Anterior cingulate cortex (tissue), 58 donors: Measurements from ENCODE around the gene KIF13A.
"Not testable (repeated sequence)": the region's sequence is repeated elsewhere in the genome, so short reads cannot be mapped to it uniquely, and the experiment has no call there.

ENCODE experiments used
- DNase-seq, 58 donors: peaks; one replicate each; lab custom pipeline; 2025; lab: John Stamatoyannopoulos, UW

Gene KIF13A

GRCh38 chr6:17828149-17828548, 159.3 kb downstream of the KIF13A start:
- DNase-seq, result no peak

GRCh38 chr6:17826301-17826700, 161.1 kb downstream of the KIF13A start:
- DNase-seq, result no peak

GRCh38 chr6:17820055-17820454, 167.4 kb downstream of the KIF13A start:
- peak in 14 of 58 donors; percentile 1 to 29 (median 13) for DNase-seq

GRCh38 chr6:17817763-17818162, 169.7 kb downstream of the KIF13A start:
- no peak for DNase-seq

DNA sequence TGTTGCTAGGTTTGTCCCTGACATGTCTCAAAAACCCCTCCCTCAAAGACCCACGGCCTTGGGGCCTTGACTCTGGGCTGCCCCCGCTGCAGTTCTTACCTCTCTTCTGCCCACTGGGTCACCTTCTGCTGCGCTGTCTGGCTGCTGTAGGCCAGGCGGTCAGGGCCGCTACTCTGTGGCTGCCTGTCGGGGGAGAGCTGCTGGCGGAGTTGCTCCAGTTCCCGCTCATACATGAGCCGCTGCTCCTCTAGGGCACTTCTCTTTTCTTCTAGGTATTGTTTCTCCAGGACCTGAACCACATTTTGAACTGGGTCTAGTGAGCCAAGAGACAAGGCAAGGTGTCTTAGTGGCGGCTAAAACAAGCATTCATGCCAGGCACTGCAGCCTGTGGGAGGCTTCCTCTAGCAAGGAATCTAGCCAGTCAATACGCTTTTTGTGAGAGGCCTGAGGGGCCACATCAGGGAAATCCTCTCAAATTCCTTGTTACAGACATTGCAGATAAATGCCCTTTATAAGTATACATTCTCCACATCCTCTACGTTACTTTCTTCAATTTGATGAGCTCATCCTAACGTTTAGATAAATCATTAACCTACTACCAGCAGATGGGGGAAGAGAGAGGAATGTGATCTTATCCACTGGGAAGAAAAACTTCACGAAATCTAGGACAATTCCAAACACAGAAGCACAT, 170.4 kb downstream of the KIF13A start:
- DNase-seq, result no peak

DNA sequence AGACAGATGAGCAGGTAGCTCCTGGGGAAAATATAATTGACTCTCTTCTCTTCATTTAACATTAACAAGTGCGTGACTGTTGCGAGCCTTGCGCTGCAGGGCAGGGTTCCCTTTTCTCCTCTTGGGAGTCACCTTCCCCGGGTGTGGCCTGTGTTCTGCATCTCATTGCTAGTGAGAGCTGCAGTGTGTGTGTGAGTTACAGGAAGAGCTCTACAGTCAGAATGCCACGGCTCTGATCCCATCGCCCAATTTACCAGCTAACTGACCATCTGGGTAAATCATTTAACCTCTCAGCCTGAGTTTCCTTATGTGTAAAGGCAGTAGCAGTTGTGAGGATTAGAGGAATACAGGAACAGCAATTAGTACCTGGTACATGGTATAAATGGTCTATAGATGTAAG, 173.9 kb downstream of the KIF13A start:
- no peak for DNase-seq

- no peak for DNase-seq
Measured at GRCh38 chr6:17812311-17812710, 175.1 kb downstream of the KIF13A start.

DNA sequence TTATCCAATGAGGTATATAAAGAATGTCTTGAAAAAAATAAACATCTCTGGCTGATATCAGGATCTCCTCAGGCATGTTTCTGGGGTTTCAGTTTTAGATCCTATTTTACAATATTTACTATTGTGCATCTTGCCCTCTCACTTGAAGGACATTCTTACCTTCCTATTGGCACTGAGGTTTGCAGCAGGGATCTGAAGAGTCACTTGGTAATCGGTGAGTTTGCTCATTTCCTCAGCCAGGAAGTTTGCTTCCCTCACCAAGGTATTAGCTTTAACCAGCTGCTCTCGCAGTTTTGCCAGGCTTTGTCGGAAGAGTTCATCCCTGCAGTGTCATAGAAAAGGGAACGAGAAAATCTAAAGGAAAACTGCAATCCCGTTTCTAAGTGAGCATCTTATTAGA, 178.8 kb downstream of the KIF13A start:
- DNase-seq, result no peak

DNA sequence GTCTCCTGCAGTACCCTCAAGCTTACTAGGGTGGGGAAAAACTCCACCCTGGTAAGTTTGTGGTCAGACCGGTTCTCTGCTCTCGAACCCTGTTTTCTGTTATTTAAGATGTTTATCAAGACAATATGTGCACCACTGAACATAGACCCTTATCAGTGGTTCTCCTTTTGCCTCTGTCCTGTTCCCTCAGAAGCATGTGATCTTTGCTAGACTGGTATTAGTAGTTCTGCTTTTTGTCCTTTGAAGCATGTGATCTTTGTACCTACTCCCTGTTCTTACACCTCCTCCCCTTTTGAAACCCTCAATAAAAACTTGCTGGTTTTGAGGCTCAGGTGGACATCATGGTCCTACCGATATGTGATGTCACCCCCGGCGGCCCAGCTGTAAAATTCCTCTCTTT, 180.0 kb downstream of the KIF13A start:
- DNase-seq, result not testable (repeated sequence)

GRCh38 chr6:17803409-17803808, 184.0 kb downstream of the KIF13A start:
- no peak for DNase-seq

- no peak for DNase-seq
Measured at GRCh38 chr6:17798477-17799154, 188.8 kb downstream of the KIF13A start.

DNA sequence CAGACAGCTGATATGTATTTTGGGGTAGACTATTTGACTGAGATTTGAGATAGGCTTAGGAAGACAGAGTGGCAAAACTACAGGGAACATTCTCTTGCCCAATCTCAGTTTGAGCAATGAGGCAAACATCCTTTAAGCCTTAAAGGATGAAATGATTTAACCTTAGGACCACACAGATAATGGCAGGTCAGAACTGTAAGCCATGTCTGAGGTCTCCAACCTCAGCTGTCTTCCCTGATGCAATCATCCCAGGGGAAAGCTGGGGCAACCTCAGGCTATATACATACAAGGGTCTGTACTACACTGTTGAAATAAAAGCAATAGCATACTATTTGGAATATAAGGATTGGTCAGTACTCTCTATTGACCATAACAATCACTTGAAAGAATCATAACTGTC, 196.9 kb downstream of the KIF13A start:
- no peak for DNase-seq

GRCh38 chr6:17785094-17785787, 202.2 kb downstream of the KIF13A start:
- DNase-seq, result no peak

DNA sequence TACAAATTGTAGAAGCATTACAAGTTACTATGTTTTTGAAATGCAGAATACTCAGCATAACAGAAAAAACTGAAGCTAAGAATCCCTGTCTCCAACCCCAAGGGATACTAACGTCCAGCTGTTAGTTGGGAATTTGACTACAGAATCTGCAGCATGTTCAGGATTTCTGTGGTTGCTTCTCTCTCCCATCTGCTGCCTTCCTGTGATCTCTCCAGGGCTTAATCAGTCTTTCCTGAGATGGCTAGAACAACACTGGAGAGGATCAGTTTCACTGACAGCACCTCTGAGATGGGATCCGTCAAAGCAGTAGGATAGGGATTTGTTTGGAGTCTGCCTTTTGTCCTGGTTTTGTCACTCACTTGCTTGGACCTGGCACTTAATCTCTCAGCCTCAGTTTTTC, 207.4 kb downstream of the KIF13A start:
- no peak for DNase-seq

DNA sequence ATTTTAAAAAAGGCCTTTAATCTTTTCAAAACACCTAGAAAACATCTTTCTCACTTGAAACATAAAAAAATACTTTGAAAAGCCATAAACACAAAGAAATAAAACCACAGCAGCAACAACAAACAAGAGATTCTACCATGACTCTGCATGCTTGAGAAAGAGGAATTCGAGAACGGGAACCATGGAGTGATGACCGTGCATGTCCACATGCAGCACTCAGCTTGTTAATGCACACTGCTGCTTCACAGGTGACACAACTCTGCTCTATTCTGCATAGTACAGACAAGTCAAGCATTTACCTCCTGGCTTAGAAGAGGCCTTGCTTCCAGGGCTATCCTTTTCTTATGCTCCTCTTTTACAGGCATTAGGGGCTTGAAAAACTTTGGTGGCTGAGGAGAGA, 215.8 kb downstream of the KIF13A start:
- DNase-seq, result no peak

- DNase-seq, result no peak
Measured at GRCh38 chr6:17768881-17769280, 218.6 kb downstream of the KIF13A start.

- DNase-seq, result no peak
Measured at GRCh38 chr6:17768388-17768787, 219.0 kb downstream of the KIF13A start.

DNA sequence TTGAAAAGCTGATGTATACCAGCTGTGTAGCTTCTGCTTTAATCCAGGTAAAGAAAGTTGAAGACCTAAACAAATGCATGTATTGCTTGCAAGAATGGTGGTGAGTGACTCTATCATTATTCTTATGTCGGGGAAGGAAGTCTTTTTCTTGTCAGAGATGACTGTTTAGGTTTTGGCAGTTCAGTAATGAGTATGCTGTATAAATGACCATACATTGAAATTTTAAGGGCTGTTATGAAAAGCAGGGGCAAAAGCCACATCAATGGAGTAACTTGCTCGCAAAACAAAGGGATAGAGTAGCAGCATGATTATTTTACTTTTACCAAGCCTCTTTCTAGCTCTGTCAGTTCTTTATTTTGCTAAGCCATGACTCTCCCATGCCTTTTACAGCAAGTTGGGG, 224.8 kb downstream of the KIF13A start:
- DNase-seq, result no peak

DNA sequence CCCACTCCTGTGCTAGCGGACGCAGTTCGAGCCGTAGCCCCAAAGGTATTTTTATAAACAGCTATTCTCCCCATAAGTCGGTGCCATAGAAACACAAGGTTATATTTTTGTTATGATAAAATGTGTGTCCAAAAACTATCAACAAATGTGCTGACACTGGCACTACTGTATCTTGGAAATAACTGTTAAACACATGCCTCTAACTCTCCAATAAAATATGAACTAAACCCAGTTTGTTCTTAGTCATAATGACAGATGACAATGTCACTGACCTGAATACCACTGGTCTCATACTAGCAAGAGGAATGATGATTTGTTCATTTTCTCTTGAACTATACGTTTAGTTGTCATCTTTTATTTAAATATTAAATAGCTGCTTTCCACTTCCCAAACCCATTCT, 229.3 kb downstream of the KIF13A start:
- DNase-seq, result no peak

DNA sequence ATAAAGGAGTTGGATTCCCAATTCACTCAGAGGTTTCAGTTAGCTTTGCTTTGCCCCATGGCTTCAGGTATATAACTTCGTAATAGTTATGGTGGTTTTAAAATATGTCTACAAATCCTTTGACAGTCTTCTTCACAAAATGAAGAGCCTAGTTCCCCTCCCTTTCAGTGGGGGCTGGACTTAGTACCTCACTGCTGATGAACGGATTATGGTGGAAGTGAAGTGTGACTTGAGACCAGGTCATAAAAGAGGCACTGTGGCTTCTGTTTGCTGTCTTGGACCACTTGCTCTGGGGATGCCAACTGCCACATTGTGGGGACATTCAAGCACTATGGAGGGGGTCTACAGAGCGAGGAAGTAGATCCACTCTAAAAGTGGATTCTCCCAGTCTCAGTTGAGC, 233.2 kb downstream of the KIF13A start:
- no peak for DNase-seq

- not testable (repeated sequence) for DNase-seq
Measured at GRCh38 chr6:17745324-17745723, 242.1 kb downstream of the KIF13A start.
